GM06990 (cell line): ENCODE data around the gene SCIMP.

Source experiments
- DNase-seq: peaks from one replicate; pipeline ENCODE4 v3.0.0-alpha.2; 2011; ENCODE audit not compliant: insufficient read length; ENCODE audit errors: extremely low read depth
- H3K27me3 ChIP-seq: replicated peaks from 2 replicates; pipeline ENCODE4 v1.6.0; 2011; ENCODE audit warnings: low read length; ENCODE audit not compliant: control insufficient read depth, insufficient read depth
- H3K36me3 ChIP-seq: 2 replicates; pipeline ENCODE4 v1.5.1; 2011; ENCODE audit warnings: low read length; ENCODE audit not compliant: control insufficient read depth, insufficient read depth
- H3K4me3 ChIP-seq: replicated peaks from 2 replicates; pipeline ENCODE4 v1.5.1; 2011; ENCODE audit warnings: low read depth, mild to moderate bottlenecking, control low read depth, low read length
- CTCF ChIP-seq: IDR thresholded peaks from 2 replicates; pipeline ENCODE4 v1.5.1; 2011; ENCODE audit warnings: low read length, control low read depth, mild to moderate bottlenecking, inconsistent platforms; ENCODE audit not compliant: insufficient read depth, poor library complexity, severe bottlenecking

The SCIMP gene

GRCh38 chr17:5269241-5269960 is 34.7 kb upstream of the SCIMP start:
- H3K27me3 ChIP-seq: no peaks in the 10 kb centered on the region
- H3K36me3 ChIP-seq: no peaks in the 10 kb centered on the region
- DNase-seq: no peak
- no peak overlapping the region for H3K4me3 ChIP-seq
- no peak for TF ChIP-seq CTCF

GRCh38 chr17:5264893-5265292 is 30.2 kb upstream of the SCIMP start:
- no peak for DNase-seq
- TF ChIP-seq CTCF: no peak
- no peaks in the 10 kb centered on the region for H3K36me3 ChIP-seq
- H3K4me3 ChIP-seq: no peak overlapping the region
- no peaks in the 10 kb centered on the region for H3K27me3 ChIP-seq

- no peak overlapping the region for H3K4me3 ChIP-seq
These were observed 28.8 kb upstream of the SCIMP start for GRCh38 chr17:5263441-5263840.

GRCh38 chr17:5262416-5262991 is 27.8 kb upstream of the SCIMP start:
- no peak for DNase-seq
- Histone ChIP-seq H3K36me3 (no peaks in the 10 kb centered on the region), H3K4me3 (no peak overlapping the region), H3K27me3 (no peaks in the 10 kb centered on the region)
- no peak for TF ChIP-seq CTCF

More at GRCh38 chr17:5263441-5263840, 28.8 kb upstream of the SCIMP start:
- no peaks in the 10 kb centered on the region for H3K27me3 ChIP-seq
- DNase-seq: no peak
- H3K36me3 ChIP-seq: no peaks in the 10 kb centered on the region
- no peak for TF ChIP-seq CTCF

GRCh38 chr17:5260542-5260941 is 25.9 kb upstream of the SCIMP start:
- no peak for DNase-seq
- H3K36me3 ChIP-seq: no peaks in the 10 kb centered on the region

More at GRCh38 chr17:5260542-5260941, 25.9 kb upstream of the SCIMP start:
- no peaks in the 10 kb centered on the region for H3K27me3 ChIP-seq
- no peak for TF ChIP-seq CTCF
- no peak overlapping the region for H3K4me3 ChIP-seq
